HUDEP-2 (cell line): ENCODE data around the gene TPSG1.
"Not testable (repeated sequence)": the region's sequence is repeated elsewhere in the genome, so short reads cannot be mapped to it uniquely, and the experiment has no call there.

Experiments
- DNase-seq, 76 experiments: peaks; one replicate each; lab custom pipeline; 2025; ENCODE audit not compliant: unreplicated experiment in 76 of 76; lab: John Stamatoyannopoulos, UW

The TPSG1 gene

DNA sequence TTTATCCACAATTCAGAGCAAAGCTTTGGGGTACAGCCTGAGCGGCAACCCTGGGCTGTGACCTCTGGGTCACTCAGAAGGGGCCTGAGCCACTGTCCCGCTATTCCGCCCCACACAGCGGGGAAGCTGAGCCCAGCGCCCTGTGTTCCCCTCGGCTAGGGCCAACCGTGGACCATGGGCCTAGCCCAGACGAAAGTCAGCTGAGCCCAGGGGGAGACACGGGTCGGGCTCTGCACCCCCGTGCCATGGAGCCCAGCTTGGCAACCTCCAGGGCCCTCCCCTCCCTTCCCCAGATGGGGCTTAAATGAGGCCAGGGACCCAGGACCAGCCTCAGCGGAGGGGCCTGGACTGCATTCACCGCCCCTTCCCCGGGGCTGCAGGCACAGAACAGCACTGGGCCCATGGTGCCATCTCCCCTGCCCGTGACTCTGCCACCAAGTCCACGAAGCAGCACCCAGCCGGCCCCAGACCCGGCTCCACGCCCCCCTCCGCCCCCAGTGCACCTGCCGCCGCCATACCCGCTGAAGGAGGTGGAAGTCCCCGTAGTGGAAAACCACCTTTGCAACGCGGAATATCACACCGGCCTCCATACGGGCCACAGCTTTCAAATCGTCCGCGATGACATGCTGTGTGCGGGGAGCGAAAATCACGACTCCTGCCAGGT lies 32.6 kb upstream of the TPSG1 start:
- DNase-seq: no peak

DNA sequence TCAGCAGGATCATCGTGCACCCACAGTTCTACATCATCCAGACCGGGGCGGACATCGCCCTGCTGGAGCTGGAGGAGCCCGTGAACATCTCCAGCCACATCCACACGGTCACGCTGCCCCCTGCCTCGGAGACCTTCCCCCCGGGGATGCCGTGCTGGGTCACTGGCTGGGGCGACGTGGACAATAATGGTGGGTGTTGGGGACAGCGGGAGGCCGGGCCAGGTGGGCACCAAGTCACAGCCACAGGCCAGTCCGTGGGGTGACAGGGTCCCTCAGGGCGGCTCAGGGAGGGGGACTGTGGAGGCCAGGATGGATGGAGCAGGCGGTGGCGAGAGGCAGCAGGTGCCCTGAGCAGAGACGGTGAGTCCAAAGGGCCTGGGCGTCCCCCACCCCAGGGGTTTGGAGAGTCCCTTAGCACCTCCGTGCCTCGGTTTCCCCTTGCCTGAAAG lies 31.8 kb upstream of the TPSG1 start:
- DNase-seq: no peak

DNA sequence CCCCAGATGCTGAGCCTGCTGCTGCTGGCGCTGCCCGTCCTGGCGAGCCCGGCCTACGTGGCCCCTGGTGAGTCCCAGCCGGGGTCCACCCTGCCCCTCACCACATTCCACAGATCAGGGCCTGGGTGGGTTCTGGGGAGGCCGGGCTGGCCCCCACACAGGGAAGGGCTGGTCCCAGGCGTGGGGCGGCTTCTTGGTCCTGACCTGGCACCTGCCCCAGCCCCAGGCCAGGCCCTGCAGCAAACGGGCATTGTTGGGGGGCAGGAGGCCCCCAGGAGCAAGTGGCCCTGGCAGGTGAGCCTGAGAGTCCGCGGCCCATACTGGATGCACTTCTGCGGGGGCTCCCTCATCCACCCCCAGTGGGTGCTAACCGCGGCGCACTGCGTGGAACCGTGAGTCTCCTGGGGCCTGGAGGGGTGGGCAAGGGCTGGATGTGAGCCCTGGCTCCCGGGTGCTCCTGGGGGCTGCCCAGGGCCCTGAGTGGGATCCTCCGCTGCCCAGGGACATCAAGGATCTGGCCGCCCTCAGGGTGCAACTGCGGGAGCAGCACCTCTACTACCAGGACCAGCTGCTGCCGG lies 31.3 kb upstream of the TPSG1 start:
- not testable (repeated sequence) for DNase-seq

DNA sequence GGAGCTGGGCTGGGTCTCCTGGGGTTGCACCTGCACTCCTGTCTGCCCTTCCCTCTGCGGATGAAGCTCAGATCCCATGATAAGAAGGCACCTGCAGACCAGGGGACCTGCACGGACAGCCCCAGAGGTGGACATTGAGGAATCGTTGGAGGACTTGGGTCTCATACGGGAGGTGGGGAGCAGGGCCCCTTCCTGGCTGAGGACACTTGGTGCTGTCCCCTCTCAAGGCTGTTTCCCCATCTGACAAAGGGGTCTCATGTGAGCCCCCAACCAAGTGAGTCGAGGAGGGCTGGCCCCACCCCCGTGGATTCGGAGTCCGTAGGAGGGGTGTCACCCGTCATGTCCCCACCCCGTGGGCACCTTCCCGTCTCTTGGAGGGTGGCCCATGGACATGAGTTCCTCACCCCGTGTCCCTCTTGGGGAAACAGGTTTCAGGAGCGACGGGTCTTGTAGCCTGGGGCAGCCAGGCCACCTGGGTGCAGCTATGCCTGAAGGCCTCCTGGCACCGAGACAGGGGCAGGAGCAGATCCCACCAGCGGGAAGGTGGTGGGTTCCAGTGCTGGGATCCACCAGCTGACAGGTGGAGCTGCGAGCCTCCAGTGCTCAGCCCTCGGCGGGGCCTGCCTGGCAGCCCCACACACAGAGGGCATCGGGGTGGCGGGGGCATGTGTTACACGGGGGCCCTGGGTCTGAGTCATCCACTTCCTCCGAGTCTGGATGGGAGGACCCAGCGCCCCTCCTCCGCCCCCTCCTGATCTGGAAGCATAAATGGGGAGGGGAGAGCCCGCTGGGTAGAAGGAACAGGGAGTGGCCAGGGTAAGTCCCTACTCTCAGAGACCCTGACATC lies 30.4 kb upstream of the TPSG1 start, which contains the start of gene TPSD1:
Gene TPSD1, plus strand, starts transcription at position 794 of the 847 bp plus-strand sequence. CDS start 212 bp downstream, outside the sequence.
- DNase-seq: peak in 40 of 76 experiments; percentile 4 to 63 (median 30)

DNA sequence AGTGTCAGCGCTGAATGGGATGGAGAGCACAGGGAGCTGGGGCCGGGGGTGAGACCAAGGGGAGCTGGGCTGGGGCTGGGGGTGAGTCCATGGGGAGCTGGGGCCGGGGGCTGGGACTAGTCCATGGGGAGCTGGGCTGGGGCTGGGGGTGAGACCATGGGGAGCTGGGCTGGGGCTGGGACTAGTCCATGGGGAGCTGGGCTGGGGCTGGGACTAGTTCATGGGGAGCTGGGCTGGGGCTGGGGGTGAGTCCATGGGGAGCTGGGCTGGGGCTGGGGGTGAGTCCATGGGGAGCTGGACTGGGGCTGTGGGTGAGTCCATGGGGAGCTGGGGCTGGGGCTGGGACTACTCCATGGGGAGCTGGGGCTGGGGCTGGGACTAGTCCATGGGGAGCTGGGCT lies 29.8 kb upstream of the TPSG1 start:
- not testable (repeated sequence) for DNase-seq

DNA sequence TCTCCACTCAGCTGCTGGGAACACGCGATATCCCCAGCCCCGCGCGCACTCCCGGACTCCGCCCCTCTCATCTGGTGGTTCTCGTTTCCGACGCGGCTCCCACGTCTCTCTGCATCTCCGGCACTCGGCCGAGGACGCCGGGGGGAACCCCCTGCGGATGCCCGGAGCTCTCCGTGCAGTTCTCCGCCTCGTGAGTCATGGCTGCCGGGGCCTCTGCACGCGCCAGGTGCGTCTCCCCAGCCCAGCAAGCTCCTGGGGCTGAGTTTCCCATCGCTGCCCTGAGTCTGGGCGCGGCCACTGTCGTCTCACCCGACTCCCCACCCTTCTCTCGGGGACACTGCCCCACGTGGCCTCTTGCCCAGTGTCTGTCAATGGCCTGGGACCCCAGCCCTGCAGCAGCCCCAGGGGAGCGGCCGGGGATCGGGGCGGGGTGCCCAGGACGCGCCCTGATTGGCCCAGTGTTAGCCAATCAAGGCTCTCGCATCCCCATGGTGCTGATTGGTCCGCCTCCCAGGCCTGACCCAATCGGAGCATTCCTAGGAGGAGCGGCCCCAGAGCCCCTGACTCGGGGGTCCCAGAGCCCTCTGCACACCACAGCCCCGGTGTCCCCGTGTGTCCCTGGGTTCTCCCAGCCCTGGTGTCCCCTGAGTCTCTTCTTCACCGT lies 28.8 kb upstream of the TPSG1 start:
- not testable (repeated sequence) for DNase-seq

DNA sequence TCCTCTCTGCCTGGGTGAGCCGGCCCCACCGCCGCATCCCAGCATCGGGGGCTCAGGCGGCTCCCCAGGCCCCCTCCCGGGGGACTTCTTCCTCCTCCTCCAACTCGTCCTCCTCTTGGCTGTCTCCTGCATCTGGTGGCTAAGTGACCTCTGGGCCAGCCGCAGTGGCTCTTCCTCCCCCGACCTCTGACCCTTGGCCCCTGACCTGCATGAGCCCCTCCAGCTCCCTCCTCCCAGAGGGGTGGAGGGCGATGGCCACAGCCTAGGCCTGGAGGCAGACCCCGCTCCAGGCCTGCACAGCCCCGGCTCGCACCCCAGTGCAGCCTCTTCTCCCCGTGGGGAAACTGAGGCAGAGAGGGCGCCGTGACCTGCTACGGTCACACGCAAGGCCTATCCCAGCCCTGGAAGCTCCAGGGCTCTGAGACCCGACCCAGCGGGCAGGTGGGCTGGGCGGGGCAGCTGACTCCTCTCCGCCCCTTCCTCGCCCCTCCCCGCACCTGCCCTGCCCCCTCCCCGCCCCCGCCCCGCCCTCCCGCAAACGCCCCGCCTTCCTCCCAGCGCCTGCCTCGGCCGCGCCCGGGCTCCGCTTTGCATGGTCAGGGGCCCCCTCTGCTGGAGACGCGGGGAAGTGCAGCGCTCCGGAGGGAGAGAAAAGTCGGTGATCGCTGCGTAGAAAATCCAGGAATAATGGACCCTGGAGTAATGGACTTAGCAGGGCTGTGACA lies 24.1 kb upstream of the TPSG1 start:
- not testable (repeated sequence) for DNase-seq

DNA sequence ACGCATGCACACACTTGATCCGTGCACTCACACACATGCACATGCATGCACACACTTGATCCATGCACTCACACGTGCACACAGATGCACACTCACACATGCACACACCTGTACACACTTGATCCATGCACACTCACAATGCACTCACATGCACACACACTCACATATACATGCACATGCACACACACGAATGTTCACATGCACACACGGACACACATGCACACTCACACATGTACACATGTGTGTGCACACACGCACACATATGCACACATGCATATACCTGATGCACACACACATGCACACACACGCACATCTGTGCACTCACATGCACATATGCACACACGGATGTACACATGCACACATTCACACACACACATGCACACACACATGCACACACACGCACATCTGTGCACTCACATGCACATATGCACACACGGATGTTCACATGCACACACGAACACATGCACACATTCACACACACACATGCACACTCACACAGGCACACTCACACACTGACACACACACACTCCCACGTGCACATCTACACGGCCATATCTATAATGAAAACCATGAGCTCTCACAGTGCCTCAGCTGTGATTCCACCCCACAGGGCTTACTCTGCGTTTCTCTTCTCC lies 23.0 kb upstream of the TPSG1 start:
- DNase-seq: not testable (repeated sequence)

DNA sequence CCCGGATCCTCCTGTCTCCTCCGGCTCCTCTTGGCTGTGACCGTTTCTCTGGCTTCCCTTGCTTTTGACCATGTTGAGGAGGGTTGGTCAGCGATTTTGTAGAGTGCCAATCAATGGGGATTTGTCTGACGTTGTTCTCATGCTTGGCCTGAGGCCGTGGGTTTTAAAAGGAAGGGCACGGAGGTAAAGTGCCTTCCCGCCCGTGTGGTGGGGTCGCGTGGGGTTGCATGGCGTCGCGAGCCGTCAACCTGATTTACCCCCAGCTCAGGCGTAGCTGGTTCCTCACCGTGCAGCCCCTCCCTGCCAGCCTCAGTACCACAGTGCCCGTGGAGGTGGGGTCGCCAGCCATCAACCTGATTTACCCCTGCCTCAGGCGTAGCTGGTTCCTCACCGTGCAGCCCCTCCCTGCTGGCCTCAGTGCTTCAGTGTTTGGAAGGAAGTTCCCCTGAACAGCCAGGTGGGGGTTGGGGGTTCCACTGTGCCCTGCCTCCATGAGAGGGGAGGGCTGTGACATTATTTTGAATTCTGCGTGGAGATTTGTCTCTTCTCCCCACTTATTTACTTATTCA lies 20.5 kb upstream of the TPSG1 start:
- DNase-seq: peak in 9 of 76 experiments; percentile 17 to 55 (median 44)

DNA sequence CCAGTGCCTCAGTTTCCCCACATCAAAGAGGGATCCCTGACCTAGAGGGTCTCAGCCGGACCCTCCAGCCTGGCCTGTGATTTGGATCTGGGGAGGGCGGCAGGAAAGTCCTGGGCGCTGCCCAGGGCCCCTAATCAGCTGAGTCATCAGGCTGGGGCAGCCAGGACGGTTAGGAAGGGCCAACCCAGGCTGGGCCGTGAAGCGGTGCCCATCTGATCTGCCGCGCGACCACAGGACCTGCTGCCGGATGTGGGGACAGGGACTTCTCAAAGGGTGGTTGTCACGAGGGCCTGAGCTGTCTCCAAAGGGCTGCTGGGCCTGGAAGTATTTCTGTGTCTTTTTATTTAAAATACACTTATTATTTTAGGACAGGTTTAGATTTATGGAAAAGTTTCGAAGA lies 19.8 kb upstream of the TPSG1 start:
- peak in 72 of 76 experiments; percentile 59 to 94 (median 85) for DNase-seq

DNA sequence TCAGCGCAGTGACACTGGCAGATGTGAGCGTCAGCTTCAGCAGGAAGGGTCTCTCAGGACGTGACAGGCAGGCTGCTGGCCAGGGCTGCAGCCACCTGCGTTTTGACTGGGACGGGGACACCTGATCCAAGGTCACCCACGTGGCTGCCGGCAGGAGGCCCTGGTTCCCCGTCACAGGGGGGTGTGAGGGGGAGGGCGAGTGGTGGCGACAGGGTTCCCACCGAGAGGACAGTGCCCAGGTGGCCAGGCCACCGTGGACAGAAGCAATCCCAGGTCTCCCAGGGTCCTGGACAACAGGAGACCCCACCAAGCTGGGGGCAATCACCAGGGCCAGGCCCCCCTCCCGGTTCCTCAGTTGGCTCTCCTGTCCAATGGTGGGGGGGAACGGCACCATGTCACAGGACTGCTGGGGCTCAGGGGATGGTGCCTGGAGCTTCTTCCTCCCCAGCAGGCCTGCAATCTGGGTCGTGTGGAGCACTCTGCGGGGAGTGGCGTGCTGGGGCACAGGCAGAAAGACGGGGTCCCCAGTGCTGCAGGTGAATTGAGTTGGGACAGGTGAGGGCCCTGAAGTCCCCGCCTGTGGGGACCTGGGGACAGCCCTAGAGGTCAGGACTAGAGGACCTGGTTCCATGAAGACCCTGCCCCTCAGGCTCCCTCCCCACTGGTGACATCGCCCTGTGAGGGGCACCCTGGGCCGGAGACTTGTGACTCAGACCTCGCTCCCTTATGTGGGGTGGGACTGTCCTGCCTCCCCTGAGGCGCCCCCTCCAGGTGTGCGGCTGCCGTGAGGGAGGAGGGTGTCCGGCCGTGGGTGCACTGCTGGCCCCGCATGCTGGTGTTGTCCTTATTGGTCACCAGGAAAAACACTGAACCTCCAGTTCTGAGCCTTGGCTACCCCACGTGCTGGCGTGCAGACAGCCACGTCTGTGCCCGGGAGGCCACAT lies 19.1 kb upstream of the TPSG1 start:
- DNase-seq: peak in 39 of 76 experiments; percentile 25 to 64 (median 44)

DNA sequence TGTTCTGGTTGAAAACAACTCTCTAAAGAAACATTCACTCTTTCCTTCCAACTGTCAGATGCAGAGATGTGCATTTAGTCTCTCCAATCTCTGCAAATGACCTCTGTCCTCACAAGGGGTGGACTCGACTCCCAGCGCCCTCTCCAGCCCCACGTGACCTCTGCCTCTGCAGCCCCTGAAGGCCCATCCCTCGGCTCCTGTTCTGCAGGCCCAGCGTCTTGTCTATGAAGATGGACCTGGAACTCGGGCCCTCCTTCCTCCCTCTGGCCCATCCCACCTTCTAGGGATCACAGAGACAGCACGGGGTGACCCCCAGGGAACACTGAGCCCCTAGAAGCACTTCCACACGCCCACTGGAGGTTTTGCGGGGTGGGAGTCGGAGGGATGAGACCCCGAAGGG lies 18.3 kb upstream of the TPSG1 start:
- DNase-seq: peak in 2 of 76 experiments; percentile 11 to 27

DNA sequence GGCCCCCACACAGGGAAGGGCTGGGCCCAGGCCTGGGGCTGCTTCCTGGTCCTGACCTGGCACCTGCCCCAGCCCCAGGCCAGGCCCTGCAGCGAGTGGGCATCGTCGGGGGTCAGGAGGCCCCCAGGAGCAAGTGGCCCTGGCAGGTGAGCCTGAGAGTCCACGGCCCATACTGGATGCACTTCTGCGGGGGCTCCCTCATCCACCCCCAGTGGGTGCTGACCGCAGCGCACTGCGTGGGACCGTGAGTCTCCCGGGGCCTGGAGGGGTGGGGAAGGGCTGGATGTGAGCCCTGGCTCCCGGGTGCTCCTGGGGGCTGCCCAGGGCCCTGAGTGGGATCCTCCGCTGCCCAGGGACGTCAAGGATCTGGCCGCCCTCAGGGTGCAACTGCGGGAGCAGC lies 16.0 kb upstream of the TPSG1 start:
- DNase-seq: not testable (repeated sequence)

DNA sequence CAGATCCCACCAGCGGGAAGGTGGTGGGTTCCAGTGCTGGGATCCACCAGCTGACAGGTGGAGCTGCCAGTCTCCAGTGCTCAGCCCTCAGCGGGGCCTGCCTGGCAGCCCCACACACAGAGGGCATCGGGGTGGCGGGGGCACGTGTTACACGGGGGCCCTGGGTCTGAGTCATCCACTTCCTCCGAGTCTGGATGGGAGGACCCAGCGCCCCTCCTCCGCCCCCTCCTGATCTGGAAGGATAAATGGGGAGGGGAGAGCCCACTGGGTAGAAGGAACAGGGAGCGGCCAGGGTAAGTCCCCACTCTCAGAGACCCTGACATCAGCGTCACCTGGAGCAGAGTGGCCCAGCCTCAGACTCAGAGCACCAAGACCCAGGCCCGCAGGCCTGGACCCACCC lies 15.4 kb upstream of the TPSG1 start, which contains the start of gene TPSAB1:
Gene TPSAB1, plus strand, starts transcription at position 270 of the 400 bp plus-strand sequence. CDS start 234 bp downstream, outside the sequence.
- DNase-seq: not testable (repeated sequence)

DNA sequence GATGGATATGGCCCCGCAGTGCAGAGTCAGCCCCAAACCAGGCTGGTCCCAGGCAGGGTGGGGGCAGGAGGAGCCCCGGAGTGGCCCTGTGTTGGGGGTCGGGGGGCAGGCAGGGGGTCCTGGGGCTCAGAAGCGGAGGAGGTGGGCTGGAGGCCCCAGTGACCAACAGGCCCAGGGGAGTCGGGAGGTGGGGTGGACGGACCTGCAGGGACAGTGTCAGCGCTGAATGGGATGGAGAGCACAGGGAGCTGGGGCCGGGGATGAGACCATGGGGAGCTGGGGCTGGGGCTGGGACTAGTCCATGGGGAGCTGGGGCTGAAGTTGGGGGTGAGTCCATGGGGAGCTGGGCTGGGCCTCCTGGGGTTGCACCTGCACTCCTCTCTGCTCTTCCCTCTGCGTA lies 14.5 kb upstream of the TPSG1 start:
- not testable (repeated sequence) for DNase-seq

DNA sequence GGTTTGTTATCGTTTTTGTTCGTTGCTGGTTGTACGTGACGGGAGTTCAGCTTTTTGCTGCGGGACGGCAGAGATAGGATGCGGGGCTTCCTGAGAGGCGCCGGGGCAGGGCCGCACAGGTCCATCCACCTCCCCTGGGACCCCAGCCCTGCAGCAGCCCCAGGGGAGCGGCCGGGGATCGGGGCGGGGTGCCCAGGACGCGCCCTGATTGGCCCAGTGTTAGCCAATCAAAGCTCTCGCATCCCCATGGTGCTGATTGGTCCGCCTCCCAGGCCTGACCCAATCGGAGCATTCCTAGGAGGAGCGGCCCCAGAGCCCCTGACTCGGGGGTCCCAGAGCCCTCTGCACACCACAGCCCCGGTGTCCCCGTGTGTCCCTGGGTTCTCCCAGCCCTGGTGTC lies 13.8 kb upstream of the TPSG1 start:
- DNase-seq: not testable (repeated sequence)

DNA sequence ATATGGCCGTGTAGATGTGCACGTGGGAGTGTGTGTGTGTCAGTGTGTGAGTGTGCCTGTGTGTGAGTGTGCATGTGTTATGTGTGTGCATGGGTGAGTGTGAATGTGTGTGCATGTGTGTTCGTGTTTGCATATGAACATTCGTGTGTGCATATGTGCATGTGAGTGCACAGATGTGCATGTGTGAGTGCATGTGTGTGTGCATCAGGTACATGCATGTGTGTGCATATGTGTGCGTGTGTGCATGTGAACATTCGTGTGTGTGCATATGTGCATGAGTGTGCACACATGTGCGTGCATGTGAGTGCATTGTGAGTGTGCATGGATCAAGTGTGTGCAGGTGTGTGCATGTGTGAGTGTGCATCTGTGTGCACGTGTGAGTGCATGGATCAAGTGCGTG lies 12.9 kb upstream of the TPSG1 start:
- DNase-seq: no peak

DNA sequence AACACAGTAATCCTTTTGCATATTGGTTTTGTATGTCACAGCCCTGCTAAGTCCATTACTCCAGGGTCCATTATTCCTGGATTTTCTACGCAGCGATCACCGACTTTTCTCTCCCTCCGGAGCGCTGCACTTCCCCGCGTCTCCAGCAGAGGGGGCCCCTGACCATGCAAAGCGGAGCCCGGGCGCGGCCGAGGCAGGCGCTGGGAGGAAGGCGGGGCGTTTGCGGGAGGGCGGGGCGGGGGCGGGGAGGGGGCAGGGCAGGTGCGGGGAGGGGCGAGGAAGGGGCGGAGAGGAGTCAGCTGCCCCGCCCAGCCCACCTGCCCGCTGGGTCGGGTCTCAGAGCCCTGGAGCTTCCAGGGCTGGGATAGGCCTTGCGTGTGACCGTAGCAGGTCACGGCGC lies 11.6 kb upstream of the TPSG1 start:
- not testable (repeated sequence) for DNase-seq
